ENCODE data around the gene IPO4.

Gene IPO4

GRCh38 chr14:24179961-24180796 is 8.4 kb downstream of the IPO4 start:
- Histone ChIP-seq H3K4me2 (ENCODE audit: low read length) (no peak overlapping the region), H3K4ac (ENCODE audit: low read depth, low read length) (no peak overlapping the region), H3K23ac (ENCODE audit: low read length) (no peak overlapping the region), H3K4me1 (ENCODE audit: control insufficient read depth, low read depth, low read length) (no peaks in the 10 kb centered on the region), H3K27me3 (ENCODE audit: insufficient read depth, low read length, poor library complexity) (no peaks in the 10 kb centered on the region), H2BK120ac (ENCODE audit: low read depth, low read length) (no peak overlapping the region), H3K4me3 (ENCODE audit: low read length) (no peak overlapping the region), H3K56ac (ENCODE audit: low read length) (no peak overlapping the region), H3K9ac (ENCODE audit: low read length) (no peak overlapping the region), H3K27ac (ENCODE audit: low read depth, low read length) (no peak overlapping the region), H2BK15ac (replicated peaks; ENCODE audit: low read depth) (no peak overlapping the region), H4K8ac (ENCODE audit: low read depth, low read length) (no peak overlapping the region), H3K36me3 (ENCODE audit: control insufficient read depth, insufficient read depth, low read length) (peaks cover 15% of the 10 kb centered on the region), H2AK5ac (ENCODE audit: low read length) (no peak overlapping the region), H4K5ac (ENCODE audit: low read length) (no peak overlapping the region), H3K79me2 (ENCODE audit: control insufficient read depth, insufficient read depth, low read length) (no peaks in the 10 kb centered on the region), H3K79me1 (ENCODE audit: low read length) (no peaks in the 10 kb centered on the region), H3K18ac (ENCODE audit: low read length) (no peak overlapping the region), H2BK5ac (ENCODE audit: low read length) (no peak overlapping the region)
- no CpG with 5 or more reads among the region's 18 CpGs for WGBS (ENCODE audit: extremely low coverage, insufficient coverage, low lambda C conversion rate)
- no peak for DNase-seq

GRCh38 chr14:24179294-24179960 is 9.2 kb downstream of the IPO4 start:
- Histone ChIP-seq H4K8ac (ENCODE audit: low read depth, low read length) (no peak overlapping the region), H4K5ac (ENCODE audit: low read length) (no peak overlapping the region), H3K4me2 (ENCODE audit: low read length) (no peak overlapping the region), H2BK15ac (replicated peaks; ENCODE audit: low read depth) (no peak overlapping the region), H3K4me1 (ENCODE audit: control insufficient read depth, low read depth, low read length) (no peaks in the 10 kb centered on the region), H3K4ac (ENCODE audit: low read depth, low read length) (no peak overlapping the region), H2BK5ac (ENCODE audit: low read length) (no peak overlapping the region), H3K79me2 (ENCODE audit: control insufficient read depth, insufficient read depth, low read length) (no peaks in the 10 kb centered on the region), H3K27ac (ENCODE audit: low read depth, low read length) (no peak overlapping the region), H3K56ac (ENCODE audit: low read length) (no peak overlapping the region), H2AK5ac (ENCODE audit: low read length) (no peak overlapping the region), H3K27me3 (ENCODE audit: insufficient read depth, low read length, poor library complexity) (no peaks in the 10 kb centered on the region), H3K36me3 (ENCODE audit: control insufficient read depth, insufficient read depth, low read length) (peaks cover 12% of the 10 kb centered on the region), H3K18ac (ENCODE audit: low read length) (no peak overlapping the region), H2BK120ac (ENCODE audit: low read depth, low read length) (no peak overlapping the region), H3K79me1 (ENCODE audit: low read length) (no peaks in the 10 kb centered on the region), H3K9ac (ENCODE audit: low read length) (no peak overlapping the region), H3K4me3 (ENCODE audit: low read length) (no peak overlapping the region), H3K23ac (ENCODE audit: low read length) (no peak overlapping the region)
- WGBS (ENCODE audit: extremely low coverage, insufficient coverage, low lambda C conversion rate): no CpG with 5 or more reads among the region's 14 CpGs
- DNase-seq: no peak

GRCh38 chr14:24178399-24179178 is 10.0 kb downstream of the IPO4 start:
- WGBS (ENCODE audit: extremely low coverage, insufficient coverage, low lambda C conversion rate): no CpG with 5 or more reads among the region's 12 CpGs
- no peak overlapping the region for H4K5ac ChIP-seq (ENCODE audit: low read length)
- H2AK5ac ChIP-seq (ENCODE audit: low read length): no peak overlapping the region
- no peak overlapping the region for H3K9ac ChIP-seq (ENCODE audit: low read length)
- no peak overlapping the region for H3K18ac ChIP-seq (ENCODE audit: low read length)
- H3K79me2 ChIP-seq (ENCODE audit: control insufficient read depth, insufficient read depth, low read length): no peaks in the 10 kb centered on the region
- no peak overlapping the region for H3K4ac ChIP-seq (ENCODE audit: low read depth, low read length)
- no peak overlapping the region for H2BK5ac ChIP-seq (ENCODE audit: low read length)
- H3K4me2 ChIP-seq (ENCODE audit: low read length): no peak overlapping the region
- H2BK15ac ChIP-seq (replicated peaks; ENCODE audit: low read depth): no peak overlapping the region
- H3K27ac ChIP-seq (ENCODE audit: low read depth, low read length): no peak overlapping the region
- H4K8ac ChIP-seq (ENCODE audit: low read depth, low read length): no peak overlapping the region
- H3K4me1 ChIP-seq (ENCODE audit: control insufficient read depth, low read depth, low read length): no peaks in the 10 kb centered on the region
- H3K27me3 ChIP-seq (ENCODE audit: insufficient read depth, low read length, poor library complexity): no peaks in the 10 kb centered on the region
- peaks cover 12% of the 10 kb centered on the region for H3K36me3 ChIP-seq (ENCODE audit: control insufficient read depth, insufficient read depth, low read length)
- no peak overlapping the region for H3K4me3 ChIP-seq (ENCODE audit: low read length)
- no peak for DNase-seq
- no peaks in the 10 kb centered on the region for H3K79me1 ChIP-seq (ENCODE audit: low read length)
- no peak overlapping the region for H3K56ac ChIP-seq (ENCODE audit: low read length)
- no peak overlapping the region for H2BK120ac ChIP-seq (ENCODE audit: low read depth, low read length)
- no peak overlapping the region for H3K23ac ChIP-seq (ENCODE audit: low read length)

GRCh38 chr14:24177891-24178290 is 10.7 kb downstream of the IPO4 start:
- no peak overlapping the region for H3K4me2 ChIP-seq (ENCODE audit: low read length)
- H3K23ac ChIP-seq (ENCODE audit: low read length): no peak overlapping the region
- H2BK15ac ChIP-seq (replicated peaks; ENCODE audit: low read depth): no peak overlapping the region
- H3K79me1 ChIP-seq (ENCODE audit: low read length): no peaks in the 10 kb centered on the region
- DNase-seq: no peak
- H3K4me1 ChIP-seq (ENCODE audit: control insufficient read depth, low read depth, low read length): no peaks in the 10 kb centered on the region
- no peak overlapping the region for H2BK120ac ChIP-seq (ENCODE audit: low read depth, low read length)
- no peaks in the 10 kb centered on the region for H3K27me3 ChIP-seq (ENCODE audit: insufficient read depth, low read length, poor library complexity)
- no CpG with 5 or more reads among the region's 14 CpGs for WGBS (ENCODE audit: extremely low coverage, insufficient coverage, low lambda C conversion rate)
- no peak overlapping the region for H4K5ac ChIP-seq (ENCODE audit: low read length)
- no peak overlapping the region for H3K56ac ChIP-seq (ENCODE audit: low read length)
- no peak overlapping the region for H3K18ac ChIP-seq (ENCODE audit: low read length)
- H3K79me2 ChIP-seq (ENCODE audit: control insufficient read depth, insufficient read depth, low read length): no peaks in the 10 kb centered on the region
- no peak overlapping the region for H2BK5ac ChIP-seq (ENCODE audit: low read length)
- no peak overlapping the region for H3K4ac ChIP-seq (ENCODE audit: low read depth, low read length)
- no peak overlapping the region for H3K9ac ChIP-seq (ENCODE audit: low read length)
- no peak overlapping the region for H3K27ac ChIP-seq (ENCODE audit: low read depth, low read length)
- peaks cover 11% of the 10 kb centered on the region for H3K36me3 ChIP-seq (ENCODE audit: control insufficient read depth, insufficient read depth, low read length)
- H4K8ac ChIP-seq (ENCODE audit: low read depth, low read length): no peak overlapping the region
- H2AK5ac ChIP-seq (ENCODE audit: low read length): no peak overlapping the region
- no peak overlapping the region for H3K4me3 ChIP-seq (ENCODE audit: low read length)

GRCh38 chr14:24177041-24177825 is 11.4 kb downstream of the IPO4 start:
- H3K27ac ChIP-seq (ENCODE audit: low read depth, low read length): no peak overlapping the region
- no peaks in the 10 kb centered on the region for H3K79me1 ChIP-seq (ENCODE audit: low read length)
- no peaks in the 10 kb centered on the region for H3K27me3 ChIP-seq (ENCODE audit: insufficient read depth, low read length, poor library complexity)
- peaks cover 1% of the 10 kb centered on the region for H3K4me1 ChIP-seq (ENCODE audit: control insufficient read depth, low read depth, low read length)
- no CpG with 5 or more reads among the region's 12 CpGs for WGBS (ENCODE audit: extremely low coverage, insufficient coverage, low lambda C conversion rate)
- no peak overlapping the region for H4K8ac ChIP-seq (ENCODE audit: low read depth, low read length)
- H3K4me2 ChIP-seq (ENCODE audit: low read length): no peak overlapping the region
- no peak overlapping the region for H3K4me3 ChIP-seq (ENCODE audit: low read length)
- no peak overlapping the region for H3K18ac ChIP-seq (ENCODE audit: low read length)
- no peaks in the 10 kb centered on the region for H3K79me2 ChIP-seq (ENCODE audit: control insufficient read depth, insufficient read depth, low read length)
- H2BK15ac ChIP-seq (replicated peaks; ENCODE audit: low read depth): no peak overlapping the region
- H2AK5ac ChIP-seq (ENCODE audit: low read length): no peak overlapping the region
- no peak for DNase-seq
- peaks cover 8% of the 10 kb centered on the region for H3K36me3 ChIP-seq (ENCODE audit: control insufficient read depth, insufficient read depth, low read length)
- H4K5ac ChIP-seq (ENCODE audit: low read length): no peak overlapping the region
- H3K9ac ChIP-seq (ENCODE audit: low read length): no peak overlapping the region
- no peak overlapping the region for H3K4ac ChIP-seq (ENCODE audit: low read depth, low read length)
- no peak overlapping the region for H3K23ac ChIP-seq (ENCODE audit: low read length)
- H3K56ac ChIP-seq (ENCODE audit: low read length): no peak overlapping the region
- no peak overlapping the region for H2BK120ac ChIP-seq (ENCODE audit: low read depth, low read length)
- H2BK5ac ChIP-seq (ENCODE audit: low read length): no peak overlapping the region
